ENCODE data around the gene LY86. TPM values are rescaled to one million over a fixed set of nuclear protein-coding genes. Genes with fewer than 3 reads are reported as not detected.
A peak's percentile ranks its signal among the peaks of the same experiment; 100 is the strongest.

LY86 gene
- total and polyA plus RNA-seq, 4 experiments from 2014 or later, result 1.0 to 4.6 (median 1.5) TPM

DNA sequence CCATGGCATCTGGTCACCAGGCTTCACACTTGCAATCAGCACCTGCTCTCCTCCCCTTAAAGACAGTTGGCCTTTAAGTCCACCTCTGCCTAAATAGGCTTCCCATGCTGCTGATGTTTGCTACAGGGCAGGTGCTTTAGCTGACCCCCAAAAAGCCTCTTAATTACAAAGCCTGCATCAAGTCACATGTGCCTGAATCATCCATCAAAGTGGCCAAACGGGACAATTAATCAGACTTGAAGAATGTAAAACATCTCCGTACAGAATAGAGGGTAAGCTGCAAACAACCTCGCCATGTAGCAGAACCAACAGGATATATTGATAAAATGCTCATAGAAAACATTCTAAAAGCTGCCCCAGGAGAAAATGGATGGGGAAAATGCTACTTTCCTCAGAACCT, 7.4 kb downstream of the LY86 start:
- Histone ChIP-seq H3K4me3 (ENCODE audit: low read length in 2 of 2) (no peak overlapping the region), H3K36me3 (ENCODE audit: insufficient read depth, low read length) (no peaks in the 10 kb centered on the region), H3K4me1 (ENCODE audit: insufficient read depth, low read length) (peaks cover 32% of the 10 kb centered on the region), H3K9me3 (ENCODE audit: control insufficient read depth in 1 of 2, low read length in 2 of 2) (no peaks in the 10 kb centered on the region), H3K27ac (ENCODE audit: low read depth, low read length) (no peak overlapping the region), H3K27me3 (ENCODE audit: insufficient read depth, low read length) (no peaks in the 10 kb centered on the region)
- DNase-seq, result no peak
- ChIA-PET CTCF (ENCODE audit: partially characterized antibody) (no interaction called here), POLR2A (ENCODE audit: partially characterized antibody) (interaction anchor here (0.8 to 1.6 kb wide), 3 partner anchors 14 to 81 kb away, joined by 3 to 10 read pairs (median 4); no protein-coding TSS in a partner anchor)
- Mint-ChIP-seq H3K36me3 (no peaks in the 10 kb centered on the region), H3K4me3 (peak overlapping the region in 2 of 8 donors; percentile 3 to 40), H3K27me3 (peaks cover 0 to 4% of the 10 kb centered on the region in 2 donors), H3K9me3 (peaks cover 0 to 3% (median 0%) of the 10 kb centered on the region in 8 donors), H3K4me1 (peaks cover 25 to 53% (median 37%) of the 10 kb centered on the region in 4 donors), H3K27ac (peak overlapping the region in 4 of 7 donors; percentile 2 to 67 (median 30))
- intact Hi-C loops (cut with micrococcal nuclease), result no loop called here

DNA sequence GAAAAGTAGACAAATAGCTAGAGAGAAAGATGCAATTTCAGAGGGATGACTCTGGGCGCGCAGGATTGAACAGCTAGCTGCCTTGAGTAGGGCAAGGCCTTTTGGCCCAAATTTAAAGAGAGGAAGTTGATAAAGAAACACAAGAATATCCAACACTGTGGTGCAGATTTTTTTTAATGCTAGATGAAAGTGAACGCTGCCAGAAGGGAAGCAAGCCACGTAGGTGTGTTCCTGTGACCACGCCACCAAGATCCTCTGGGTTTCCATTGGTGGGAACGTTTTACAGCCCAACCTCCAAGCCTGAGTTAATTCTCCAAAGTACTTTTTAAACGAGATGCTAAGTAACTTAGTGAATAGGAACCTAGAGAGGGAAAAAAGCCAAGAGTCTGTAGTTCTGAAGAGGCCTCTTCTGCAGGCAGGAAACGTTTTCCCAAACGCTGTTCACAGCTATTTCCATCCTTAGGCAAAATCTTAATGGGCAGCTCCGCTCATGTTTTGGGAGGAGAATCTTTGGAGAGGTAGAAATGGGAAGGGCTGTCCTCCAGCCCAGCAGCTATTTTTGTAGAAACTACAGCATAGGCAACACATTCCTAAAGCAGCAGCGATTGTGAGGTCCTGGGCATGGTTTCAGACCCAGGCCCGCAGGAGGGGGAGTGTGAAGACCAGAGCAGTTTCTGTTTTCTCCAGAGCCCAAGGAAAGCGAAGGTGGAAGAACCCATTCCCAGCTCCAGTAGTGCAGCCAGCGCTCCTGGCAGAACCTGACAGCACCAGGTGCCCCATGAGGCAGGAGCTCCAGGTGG, 8.2 kb downstream of the LY86 start:
- no peaks in the 10 kb centered on the region for H3K9me3 ChIP-seq (ENCODE audit: control insufficient read depth in 1 of 2, low read length in 2 of 2)
- H3K4me1 ChIP-seq (ENCODE audit: insufficient read depth, low read length), result peaks cover 31% of the 10 kb centered on the region
- peak overlapping the region in 2 of 8 donors; percentile 3 to 40 for H3K4me3 Mint-ChIP-seq
- peaks cover 22 to 45% (median 32%) of the 10 kb centered on the region in 4 donors for H3K4me1 Mint-ChIP-seq
- no peak overlapping the region for H3K27ac ChIP-seq (ENCODE audit: low read depth, low read length)
- peaks cover 0 to 4% of the 10 kb centered on the region in 2 donors for H3K27me3 Mint-ChIP-seq
- intact Hi-C loops (cut with micrococcal nuclease), result no loop called here
- H3K27ac Mint-ChIP-seq, result peak overlapping the region; percentile 10 to 67 (median 31)
- H3K9me3 Mint-ChIP-seq, result peaks cover 0 to 3% (median 0%) of the 10 kb centered on the region in 8 donors
- no peaks in the 10 kb centered on the region for H3K36me3 Mint-ChIP-seq
- ChIA-PET POLR2A (ENCODE audit: partially characterized antibody) (interaction anchor here (0.8 to 1.6 kb wide), 3 partner anchors 13 to 80 kb away, joined by 3 to 10 read pairs (median 4); no protein-coding TSS in a partner anchor), CTCF (ENCODE audit: partially characterized antibody) (no interaction called here)
- H3K36me3 ChIP-seq (ENCODE audit: insufficient read depth, low read length), result no peaks in the 10 kb centered on the region
- DNase-seq, result peak in 3 of 5 donors; percentile 29 to 40 (median 30)
- H3K27me3 ChIP-seq (ENCODE audit: insufficient read depth, low read length), result no peaks in the 10 kb centered on the region
- H3K4me3 ChIP-seq (ENCODE audit: low read length in 2 of 2), result no peak overlapping the region

DNA sequence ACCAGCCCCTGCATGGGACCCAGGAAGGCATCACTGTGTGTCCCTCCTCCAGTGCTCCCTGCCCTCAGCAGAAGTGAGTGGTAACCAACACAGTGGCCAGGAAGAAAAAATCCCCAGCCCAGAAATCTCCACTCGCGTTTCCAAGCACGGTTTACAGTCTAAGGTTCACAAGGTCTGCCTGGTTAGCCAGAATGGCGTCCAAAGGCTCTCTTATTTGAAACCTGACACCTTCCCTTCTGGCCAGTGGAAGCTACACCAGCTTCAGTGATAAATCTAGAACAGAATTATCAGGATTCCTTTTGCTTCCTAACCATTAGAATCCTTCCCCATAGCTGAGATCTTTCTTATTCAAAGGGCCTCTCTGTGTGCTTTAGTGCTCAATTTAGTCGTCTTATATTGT, 9.2 kb downstream of the LY86 start:
- H3K27ac ChIP-seq (ENCODE audit: low read depth, low read length), result no peak overlapping the region
- no peak overlapping the region for H3K4me3 Mint-ChIP-seq
- intact Hi-C loops (cut with micrococcal nuclease), result no loop called here
- H3K36me3 ChIP-seq (ENCODE audit: insufficient read depth, low read length), result no peaks in the 10 kb centered on the region
- no peak overlapping the region for H3K4me3 ChIP-seq (ENCODE audit: low read length in 2 of 2)
- H3K9me3 ChIP-seq (ENCODE audit: control insufficient read depth in 1 of 2, low read length in 2 of 2), result no peaks in the 10 kb centered on the region
- H3K4me1 Mint-ChIP-seq, result peaks cover 15 to 36% (median 24%) of the 10 kb centered on the region in 4 donors
- POLR2A ChIA-PET (ENCODE audit: partially characterized antibody), result no interaction called here
- CTCF ChIA-PET (ENCODE audit: partially characterized antibody), result no interaction called here
- no peak for DNase-seq
- H3K27me3 ChIP-seq (ENCODE audit: insufficient read depth, low read length), result no peaks in the 10 kb centered on the region
- H3K27me3 Mint-ChIP-seq, result peaks cover 0 to 7% of the 10 kb centered on the region in 2 donors
- peaks cover 0 to 4% (median 0%) of the 10 kb centered on the region in 8 donors for H3K9me3 Mint-ChIP-seq
- no peaks in the 10 kb centered on the region for H3K36me3 Mint-ChIP-seq
- H3K27ac Mint-ChIP-seq, result no peak overlapping the region
- H3K4me1 ChIP-seq (ENCODE audit: insufficient read depth, low read length), result peaks cover 21% of the 10 kb centered on the region

DNA sequence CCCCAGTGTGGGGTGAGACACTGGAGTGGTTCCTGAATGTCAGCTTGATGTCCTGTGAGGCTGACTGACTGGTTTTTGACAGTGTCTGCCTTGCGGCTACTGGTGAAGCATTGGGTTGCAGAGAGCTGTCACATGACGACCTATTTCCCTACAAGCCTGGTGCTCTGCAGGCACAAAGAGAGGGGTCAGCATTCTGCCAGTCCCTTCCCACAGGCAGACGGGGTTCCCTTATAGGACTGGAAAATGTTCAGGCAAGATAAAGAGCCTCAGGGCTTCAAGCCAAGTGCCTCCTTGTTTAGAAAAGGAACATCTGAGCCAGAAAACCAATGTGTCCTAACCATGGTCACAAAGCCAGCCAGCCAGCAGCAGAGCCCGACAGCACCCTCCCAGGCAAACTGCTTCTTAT, 11.0 kb downstream of the LY86 start:
- Histone ChIP-seq H3K36me3 (ENCODE audit: insufficient read depth, low read length) (no peaks in the 10 kb centered on the region), H3K4me1 (ENCODE audit: insufficient read depth, low read length) (peaks cover 12% of the 10 kb centered on the region), H3K9me3 (ENCODE audit: control insufficient read depth in 1 of 2, low read length in 2 of 2) (no peaks in the 10 kb centered on the region), H3K27ac (ENCODE audit: low read depth, low read length) (no peak overlapping the region), H3K4me3 (ENCODE audit: low read length in 2 of 2) (no peak overlapping the region), H3K27me3 (ENCODE audit: insufficient read depth, low read length) (no peaks in the 10 kb centered on the region)
- no peaks in the 10 kb centered on the region for H3K36me3 Mint-ChIP-seq
- peaks cover 0 to 8% (median 3%) of the 10 kb centered on the region in 8 donors for H3K9me3 Mint-ChIP-seq
- DNase-seq, result no peak
- CTCF ChIA-PET (ENCODE audit: partially characterized antibody), result no interaction called here
- POLR2A ChIA-PET (ENCODE audit: partially characterized antibody), result no interaction called here
- H3K27me3 Mint-ChIP-seq, result peaks cover 0 to 7% of the 10 kb centered on the region in 2 donors
- intact Hi-C loops (cut with micrococcal nuclease), result no loop called here
- H3K4me3 Mint-ChIP-seq, result no peak overlapping the region
- peaks cover 7 to 26% (median 15%) of the 10 kb centered on the region in 4 donors for H3K4me1 Mint-ChIP-seq
- H3K27ac Mint-ChIP-seq, result no peak overlapping the region

DNA sequence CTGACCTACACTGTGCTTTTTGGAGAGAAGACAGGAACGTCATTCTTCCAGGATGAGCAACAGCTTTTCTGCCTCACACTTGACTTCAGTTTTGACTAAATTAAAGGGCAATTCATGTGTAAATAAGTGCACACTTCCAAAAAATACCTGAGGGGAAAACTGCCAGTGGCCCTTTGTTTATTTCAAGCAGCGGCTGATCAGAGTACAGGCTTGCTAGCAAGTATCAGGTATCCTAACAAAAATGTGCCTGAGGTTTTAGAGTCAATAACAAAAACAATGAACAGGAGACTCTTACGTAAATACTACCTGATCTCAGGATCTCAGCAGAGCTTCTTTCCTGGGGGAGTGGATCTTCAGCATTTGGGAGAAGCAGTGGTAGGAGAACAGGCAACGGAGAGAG, 12.4 kb downstream of the LY86 start:
- no peak overlapping the region for H3K27ac ChIP-seq (ENCODE audit: low read depth, low read length)
- H3K4me1 Mint-ChIP-seq, result peaks cover 7 to 20% (median 12%) of the 10 kb centered on the region in 4 donors
- ChIA-PET CTCF (ENCODE audit: partially characterized antibody) (no interaction called here), POLR2A (ENCODE audit: partially characterized antibody) (interaction anchor here (1.5 kb wide), 1 partner anchor 9 kb away, joined by 3 read pairs; no protein-coding TSS in a partner anchor)
- no peaks in the 10 kb centered on the region for H3K36me3 ChIP-seq (ENCODE audit: insufficient read depth, low read length)
- peaks cover 12% of the 10 kb centered on the region for H3K4me1 ChIP-seq (ENCODE audit: insufficient read depth, low read length)
- H3K4me3 ChIP-seq (ENCODE audit: low read length in 2 of 2), result no peak overlapping the region
- H3K27me3 Mint-ChIP-seq, result peaks cover 0 to 7% of the 10 kb centered on the region in 2 donors
- DNase-seq, result no peak
- no peak overlapping the region for H3K27ac Mint-ChIP-seq
- H3K9me3 ChIP-seq (ENCODE audit: control insufficient read depth in 1 of 2, low read length in 2 of 2), result no peaks in the 10 kb centered on the region
- no peaks in the 10 kb centered on the region for H3K27me3 ChIP-seq (ENCODE audit: insufficient read depth, low read length)
- intact Hi-C loops (cut with micrococcal nuclease), result no loop called here
- peaks cover 0 to 9% (median 4%) of the 10 kb centered on the region in 8 donors for H3K9me3 Mint-ChIP-seq
- H3K36me3 Mint-ChIP-seq, result no peaks in the 10 kb centered on the region
- no peak overlapping the region for H3K4me3 Mint-ChIP-seq

DNA sequence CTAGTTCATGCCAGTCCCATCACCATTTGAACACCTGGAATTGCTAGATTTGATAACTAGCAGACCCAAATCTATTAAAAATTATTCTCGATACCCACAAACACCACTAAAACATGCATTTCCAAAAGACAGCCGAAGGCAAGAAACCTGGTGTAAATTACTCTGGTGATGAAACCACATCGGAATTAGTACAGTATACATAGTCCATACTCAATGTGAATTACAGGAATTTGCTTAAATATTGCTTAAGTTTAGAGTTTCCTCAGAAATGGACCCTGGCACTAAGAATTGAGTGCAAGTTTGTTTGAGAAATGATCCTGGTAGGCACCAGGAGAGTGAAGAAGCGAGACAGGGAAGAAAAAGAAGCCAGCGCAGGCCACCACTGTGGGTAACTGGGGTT, 13.7 kb downstream of the LY86 start:
- intact Hi-C loops (cut with micrococcal nuclease), result no loop called here
- Histone ChIP-seq H3K27ac (ENCODE audit: low read depth, low read length) (no peak overlapping the region), H3K27me3 (ENCODE audit: insufficient read depth, low read length) (no peaks in the 10 kb centered on the region), H3K9me3 (ENCODE audit: control insufficient read depth in 1 of 2, low read length in 2 of 2) (no peaks in the 10 kb centered on the region), H3K36me3 (ENCODE audit: insufficient read depth, low read length) (no peaks in the 10 kb centered on the region), H3K4me3 (ENCODE audit: low read length in 2 of 2) (no peak overlapping the region), H3K4me1 (ENCODE audit: insufficient read depth, low read length) (no peaks in the 10 kb centered on the region)
- Mint-ChIP-seq H3K27me3 (peaks cover 0 to 7% of the 10 kb centered on the region in 2 donors), H3K36me3 (no peaks in the 10 kb centered on the region), H3K4me3 (no peak overlapping the region), H3K4me1 (peaks cover 0 to 8% (median under 1%) of the 10 kb centered on the region in 4 donors), H3K27ac (no peak overlapping the region), H3K9me3 (peaks cover 0 to 9% (median 4%) of the 10 kb centered on the region in 8 donors)
- DNase-seq, result no peak
- ChIA-PET POLR2A (ENCODE audit: partially characterized antibody) (no interaction called here), CTCF (ENCODE audit: partially characterized antibody) (interaction anchor here (1.0 kb wide), 1 partner anchor 45 kb away, joined by 3 read pairs; no protein-coding TSS in a partner anchor)

DNA sequence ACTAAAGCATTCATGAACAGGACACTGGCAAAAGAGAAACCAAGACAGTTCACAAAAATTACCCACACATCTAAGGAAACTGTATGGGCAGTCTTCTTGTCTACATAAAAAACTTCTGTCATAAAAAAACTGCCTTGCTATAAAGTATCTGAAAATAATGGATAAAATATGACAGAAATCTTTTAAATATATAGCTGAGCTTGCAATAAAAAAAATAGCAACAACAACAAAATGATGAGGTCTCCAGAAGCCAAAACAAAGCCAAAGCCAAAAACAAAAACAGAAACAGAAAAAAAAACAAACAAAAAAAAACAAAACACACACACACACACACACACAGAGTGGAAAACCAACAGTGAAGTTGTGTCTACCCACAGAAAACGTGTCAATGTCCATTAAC, 14.8 kb downstream of the LY86 start:
- intact Hi-C loops (cut with micrococcal nuclease), result no loop called here
- CTCF ChIA-PET (ENCODE audit: partially characterized antibody), result interaction anchor here (0.7 kb wide), 1 partner anchor 17 kb away, joined by 4 read pairs; no protein-coding TSS in a partner anchor
- no peaks in the 10 kb centered on the region for H3K36me3 ChIP-seq (ENCODE audit: insufficient read depth, low read length)
- no peaks in the 10 kb centered on the region for H3K27me3 ChIP-seq (ENCODE audit: insufficient read depth, low read length)
- H3K4me1 ChIP-seq (ENCODE audit: insufficient read depth, low read length), result no peaks in the 10 kb centered on the region
- Mint-ChIP-seq H3K4me1 (peaks cover 0 to 14% (median 4%) of the 10 kb centered on the region in 4 donors), H3K36me3 (no peaks in the 10 kb centered on the region), H3K27me3 (peaks cover 0 to 7% of the 10 kb centered on the region in 2 donors), H3K4me3 (no peak overlapping the region), H3K27ac (no peak overlapping the region), H3K9me3 (peaks cover 0 to 9% (median 4%) of the 10 kb centered on the region in 8 donors)
- H3K27ac ChIP-seq (ENCODE audit: low read depth, low read length), result no peak overlapping the region
- no peak overlapping the region for H3K4me3 ChIP-seq (ENCODE audit: low read length in 2 of 2)
- no peak for DNase-seq
- POLR2A ChIA-PET (ENCODE audit: partially characterized antibody), result no interaction called here
- no peaks in the 10 kb centered on the region for H3K9me3 ChIP-seq (ENCODE audit: control insufficient read depth in 1 of 2, low read length in 2 of 2)

Measured in CD4-positive, alpha-beta memory T cell (primary cell).